ENCODE measurements around the gene ORAI1.

GRCh38 chr12:121676190-121676589, 49.9 kb downstream of the ORAI1 start:
- TF ChIP-seq POLR2A (IDR thresholded peaks at IDR 0.05; ENCODE audit: extremely low read depth, insufficient read length) (no peak), MAX (IDR thresholded peaks at IDR 0.05; ENCODE audit: low read depth, low read length) (no peak)
- TF ChIP-seq, protein P1, sequence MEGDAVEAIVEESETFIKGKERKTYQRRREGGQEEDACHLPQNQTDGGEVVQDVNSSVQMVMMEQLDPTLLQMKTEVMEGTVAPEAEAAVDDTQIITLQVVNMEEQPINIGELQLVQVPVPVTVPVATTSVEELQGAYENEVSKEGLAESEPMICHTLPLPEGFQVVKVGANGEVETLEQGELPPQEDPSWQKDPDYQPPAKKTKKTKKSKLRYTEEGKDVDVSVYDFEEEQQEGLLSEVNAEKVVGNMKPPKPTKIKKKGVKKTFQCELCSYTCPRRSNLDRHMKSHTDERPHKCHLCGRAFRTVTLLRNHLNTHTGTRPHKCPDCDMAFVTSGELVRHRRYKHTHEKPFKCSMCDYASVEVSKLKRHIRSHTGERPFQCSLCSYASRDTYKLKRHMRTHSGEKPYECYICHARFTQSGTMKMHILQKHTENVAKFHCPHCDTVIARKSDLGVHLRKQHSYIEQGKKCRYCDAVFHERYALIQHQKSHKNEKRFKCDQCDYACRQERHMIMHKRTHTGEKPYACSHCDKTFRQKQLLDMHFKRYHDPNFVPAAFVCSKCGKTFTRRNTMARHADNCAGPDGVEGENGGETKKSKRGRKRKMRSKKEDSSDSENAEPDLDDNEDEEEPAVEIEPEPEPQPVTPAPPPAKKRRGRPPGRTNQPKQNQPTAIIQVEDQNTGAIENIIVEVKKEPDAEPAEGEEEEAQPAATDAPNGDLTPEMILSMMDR (IDR thresholded peaks at IDR 0.05; ENCODE audit: low read depth, low read length) = no peak

Measured in NB4 (cell line).